ENCODE results near the gene COL23A1. TPM values are rescaled to one million over a fixed set of nuclear protein-coding genes. Genes with fewer than 3 reads are reported as not detected.

COL23A1 gene
- total and polyA plus RNA-seq, 2 of the 8 experiments (the other 6 are each of a cell fraction or from before 2014, with no cell fraction given) = 3.1 to 4.7 TPM

DNA sequence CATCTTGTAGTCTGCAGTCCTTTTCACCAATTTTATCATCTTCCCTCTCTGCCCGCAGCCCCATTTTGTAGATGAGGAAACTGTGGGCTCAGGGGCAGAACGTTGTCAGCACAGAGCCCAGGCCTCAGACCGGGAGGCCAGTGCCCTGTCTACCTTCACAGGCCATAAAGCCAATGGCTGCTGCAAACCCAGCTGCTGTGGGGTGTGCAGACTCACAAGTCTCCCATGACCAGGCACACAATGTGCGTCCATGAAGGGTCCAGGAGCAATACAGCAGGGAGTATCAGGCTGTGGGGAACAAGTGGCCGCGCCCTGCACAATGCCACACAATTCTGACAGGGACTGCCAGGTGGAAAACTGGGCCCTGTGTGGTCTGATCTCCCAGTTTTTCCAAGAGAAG is 71.0 kb downstream of the COL23A1 start:
- no peak overlapping the region for H3K4me3 ChIP-seq (ENCODE audit: extremely low read depth in 1 of 4, insufficient read depth in 2 of 4, low read depth in 3 of 4, low read length in 4 of 4)
- no peak overlapping the region for H3K4ac ChIP-seq (replicated peaks; ENCODE audit: insufficient read length, low read depth, low read length)
- H2BK12ac ChIP-seq (ENCODE audit: low read depth, low read length) = no peak overlapping the region
- H3K9me3 ChIP-seq (ENCODE audit: insufficient read depth in 2 of 2, low read depth in 1 of 2, low read length in 1 of 2) = peaks cover 5 to 9% of the 10 kb centered on the region in 2 experiments; a peak in 3 of 4 replicates
- H2BK5ac ChIP-seq (ENCODE audit: low read depth, low read length) = no peak overlapping the region
- DNase-seq (ENCODE audit: low read depth in 1 of 2, low spot score in 2 of 2) (no peak), FAIRE-seq (no peak)
- H3K23ac ChIP-seq (ENCODE audit: insufficient read length) = no peak overlapping the region
- H3K79me2 ChIP-seq (ENCODE audit: control insufficient read depth in 1 of 2, insufficient read depth in 2 of 2, low read length in 2 of 2) = no peaks in the 10 kb centered on the region
- H3K36me3 ChIP-seq (ENCODE audit: control insufficient read depth in 2 of 4, insufficient read depth in 4 of 4, low read length in 3 of 4) = no peaks in the 10 kb centered on the region
- no peak overlapping the region for H3K14ac ChIP-seq (ENCODE audit: insufficient read length)
- no peak overlapping the region for H2BK120ac ChIP-seq (replicated peaks; ENCODE audit: low read depth, low read length)
- H3K23me2 ChIP-seq (ENCODE audit: low read depth, low read length) = peaks cover 4% of the 10 kb centered on the region; the same call in 1 of the 2 replicates
- no peak overlapping the region for H3K56ac ChIP-seq (replicated peaks; ENCODE audit: insufficient read length, low read depth, low read length)
- H3K4me2 ChIP-seq (ENCODE audit: insufficient read depth in 1 of 2, low read depth in 2 of 2, low read length in 2 of 2) = no peak overlapping the region
- no peak overlapping the region for H4K91ac ChIP-seq (replicated peaks; ENCODE audit: insufficient read length, low read length)
- ChIA-PET CTCF (ENCODE audit: partially characterized antibody) (no interaction called here), POLR2A (ENCODE audit: partially characterized antibody) (no interaction called here)
- TF ChIP-seq BACH1 (IDR thresholded peaks at IDR 0.05; ENCODE audit: low read length) = no peak
- TF ChIP-seq TBP (IDR thresholded peaks at IDR 0.05; ENCODE audit: low read depth, low read length) = no peak
- TF ChIP-seq HDAC6 (IDR thresholded peaks at IDR 0.05; ENCODE audit: low read depth, low read length) = no peak
- no peak for TF ChIP-seq EGR1 (IDR thresholded peaks at IDR 0.05; ENCODE audit: borderline replicate concordance, low read depth, low read length)
- no peak for TF ChIP-seq SP2 (IDR thresholded peaks at IDR 0.05; ENCODE audit: low read length)
- no peak for TF ChIP-seq MAFK (IDR thresholded peaks at IDR 0.05; ENCODE audit: low read depth, low read length)
- no peak for TF ChIP-seq BRCA1 (IDR thresholded peaks at IDR 0.05; ENCODE audit: low read depth, low read length)
- TF ChIP-seq EP300 (IDR thresholded peaks at IDR 0.05; ENCODE audit: borderline replicate concordance in 1 of 2, low read depth in 2 of 2, low read length in 2 of 2) = no peak
- no peak for TF ChIP-seq NANOG (IDR thresholded peaks at IDR 0.05; ENCODE audit: insufficient read depth, low read depth, low read length, poor library complexity, severe bottlenecking)
- TF ChIP-seq ATF3 (IDR thresholded peaks at IDR 0.05; ENCODE audit: insufficient read depth, low read depth, low read length) = no peak
- TF ChIP-seq CHD2 (IDR thresholded peaks at IDR 0.05; ENCODE audit: low read length) = no peak
- no peak for TF ChIP-seq ASH2L (IDR thresholded peaks at IDR 0.05; ENCODE audit: low read length)
- no peak for TF ChIP-seq KDM5A (IDR thresholded peaks at IDR 0.05; ENCODE audit: low read length)
- no peak for TF ChIP-seq SRF (IDR thresholded peaks at IDR 0.05; ENCODE audit: low read depth, low read length)
- H3K4me1 ChIP-seq (replicated peaks in 1 of 4; ENCODE audit: control insufficient read depth in 3 of 4, insufficient read depth in 4 of 4, low read length in 3 of 4) = no peaks in the 10 kb centered on the region
- H3K79me1 ChIP-seq (ENCODE audit: low read depth, low read length) = no peaks in the 10 kb centered on the region
- H4K20me1 ChIP-seq (replicated peaks in 1 of 2; ENCODE audit: control insufficient read depth in 1 of 2, insufficient read depth in 2 of 2, low read length in 2 of 2) = no peaks in the 10 kb centered on the region
- no peak overlapping the region for H3K9ac ChIP-seq (replicated peaks in 1 of 4; ENCODE audit: extremely low read depth in 1 of 4, low read depth in 3 of 4, low read length in 3 of 4)
- WGBS, 2 experiments (ENCODE audit: extremely low coverage in 1 of 2, insufficient coverage in 1 of 2, insufficient read length in 1 of 2, insufficient replicate concordance in 2 of 2, low coverage in 1 of 2, low lambda C conversion rate in 2 of 2, missing lambda C conversion rate in 1 of 2) = 87% methylated on average over 6 of the region's 6 CpGs; no CpG with 5 or more reads in 1 of the 2 experiments
- no peak overlapping the region for H2AK5ac ChIP-seq (ENCODE audit: low read depth, low read length)
- no peak overlapping the region for H4K5ac ChIP-seq (ENCODE audit: insufficient read length, low read depth, low read length)
- no peak overlapping the region for H2BK20ac ChIP-seq (ENCODE audit: low read length)
- no peak overlapping the region for H2BK15ac ChIP-seq (ENCODE audit: low read length)
- no peak overlapping the region for H2AFZ ChIP-seq (ENCODE audit: low read length)
- H3K27me3 ChIP-seq (replicated peaks in 1 of 4; ENCODE audit: control insufficient read depth in 3 of 4, extremely low read depth in 1 of 4, insufficient read depth in 3 of 4, low read length in 3 of 4) = no peaks in the 10 kb centered on the region
- H3K27ac ChIP-seq (ENCODE audit: low read depth, low read length) = no peak overlapping the region
- H3K18ac ChIP-seq (ENCODE audit: extremely low read depth, low read length) = no peak overlapping the region
- no peak overlapping the region for H4K8ac ChIP-seq (ENCODE audit: extremely low read depth, insufficient read depth, low read length)

All from H1 (cell line).